WTC11 (cell line): ENCODE measurements around the gene TMEM145. TPM values are rescaled to one million over a fixed set of nuclear protein-coding genes. Genes with fewer than 3 reads are reported as not detected.

ENCODE experiments used
- ATAC-seq: fragments of 200-7000 bp; cut with Tn5 transposase; 2 replicates; pipeline ENCODE4 v1.10.0; 2021; ENCODE audit warnings: mild to moderate bottlenecking, moderate library complexity
- CTCF ChIA-PET: fragments of 300-600 bp; sonication (Branson Sonifier 250); formaldehyde crosslinking; loops from one replicate; lab custom pipeline; 2021; ENCODE audit warnings: antibody characterized with exemption; lab: Charles Lee
- POLR2A ChIA-PET: fragments of 350-600 bp; sonication (Branson Sonifier 250); formaldehyde crosslinking; loops from one replicate; lab custom pipeline; 2021; ENCODE audit warnings: antibody characterized with exemption; lab: Charles Lee
- DNase-seq: peaks from one replicate; pipeline ENCODE4 v3.0.0; 2021; ENCODE audit warnings: low spot score
- H3K27ac Mint-ChIP-seq: 2 replicates; pipeline ENCODE4 v1.8.0; 2021; ENCODE audit warnings: mixed read lengths
- H3K27me3 Mint-ChIP-seq: 2 replicates; pipeline ENCODE4 v1.8.0; 2021; ENCODE audit warnings: low read depth, mild to moderate bottlenecking, moderate library complexity, mixed read lengths
- H3K36me3 Mint-ChIP-seq: 2 replicates; pipeline ENCODE4 v1.8.0; 2021; ENCODE audit warnings: mixed read lengths
- H3K4me1 Mint-ChIP-seq: 2 replicates; pipeline ENCODE4 v1.8.0; 2022; ENCODE audit warnings: mixed read lengths
- H3K4me3 Mint-ChIP-seq: 2 replicates; pipeline ENCODE4 v1.8.0; 2021; ENCODE audit warnings: mild to moderate bottlenecking, moderate library complexity, mixed read lengths
- H3K9me3 Mint-ChIP-seq: 2 replicates; pipeline ENCODE4 v1.8.0; 2021; ENCODE audit warnings: mixed read lengths
- CBFB ChIP-seq: sonication (generic); formaldehyde crosslinking; IDR thresholded peaks from 2 replicates; pipeline ENCODE4 v1.8.1; 2022; ENCODE audit warnings: mild to moderate bottlenecking, low read depth, missing genetic modification reagents
- EMX1 ChIP-seq: fragments of 250-450 bp; sonication (Bioruptor Pico); IDR thresholded peaks from 2 replicates; pipeline ENCODE4 v1.8.0; 2021; ENCODE audit warnings: mild to moderate bottlenecking
- KAT7 ChIP-seq: sonication (generic); formaldehyde crosslinking; IDR thresholded peaks from 2 replicates; pipeline ENCODE4 v1.8.1; 2023; ENCODE audit warnings: missing genetic modification reagents, mild to moderate bottlenecking, borderline replicate concordance
- MAX ChIP-seq: sonication (generic); formaldehyde crosslinking; IDR thresholded peaks from 2 replicates; pipeline ENCODE4 v1.8.0; 2022; ENCODE audit warnings: mild to moderate bottlenecking, missing genetic modification reagents
- NFATC4 ChIP-seq: fragments of 250-450 bp; sonication (Bioruptor Pico); IDR thresholded peaks from 2 replicates; pipeline ENCODE4 v1.9.0; 2021; ENCODE audit warnings: mild to moderate bottlenecking
- NFE2L1 ChIP-seq: sonication (generic); formaldehyde crosslinking; IDR thresholded peaks from 2 replicates; pipeline ENCODE4 v1.8.1; 2023; ENCODE audit warnings: missing genetic modification reagents
- OVOL2 ChIP-seq: fragments of 250-450 bp; sonication (Bioruptor Pico); IDR thresholded peaks from 2 replicates; pipeline ENCODE4 v1.9.0; 2021; ENCODE audit warnings: mild to moderate bottlenecking, borderline replicate concordance
- RELA ChIP-seq: sonication (generic); formaldehyde crosslinking; IDR thresholded peaks from 2 replicates; pipeline ENCODE4 v1.8.1; 2022; ENCODE audit warnings: missing genetic modification reagents, mild to moderate bottlenecking, borderline replicate concordance
- SMAD3 ChIP-seq: sonication (generic); formaldehyde crosslinking; IDR thresholded peaks from 2 replicates; pipeline ENCODE4 v1.8.0; 2022; ENCODE audit warnings: missing genetic modification reagents, mild to moderate bottlenecking, borderline replicate concordance
- SP1 ChIP-seq: sonication (generic); formaldehyde crosslinking; conservative IDR thresholded peaks from 2 replicates; pipeline ENCODE4 v1.8.1; 2022; ENCODE audit warnings: missing genetic modification reagents
- TEAD4 ChIP-seq: sonication (generic); formaldehyde crosslinking; IDR thresholded peaks from 2 replicates; pipeline ENCODE4 v1.8.0; 2022; ENCODE audit warnings: mild to moderate bottlenecking, missing genetic modification reagents
- TP53 ChIP-seq: sonication (generic); formaldehyde crosslinking; IDR thresholded peaks from 2 replicates; pipeline ENCODE4 v1.8.1; 2023; ENCODE audit warnings: mild to moderate bottlenecking, missing genetic modification reagents
- ZBTB21 ChIP-seq: sonication (generic); formaldehyde crosslinking; IDR thresholded peaks from 2 replicates; pipeline ENCODE4 v1.8.1; 2023; ENCODE audit warnings: mild to moderate bottlenecking, missing genetic modification reagents, borderline replicate concordance
- ZNF281 ChIP-seq: sonication (generic); formaldehyde crosslinking; IDR thresholded peaks from 2 replicates; pipeline ENCODE4 v1.8.0; 2023; ENCODE audit warnings: mild to moderate bottlenecking, missing genetic modification reagents
- ZNF317 ChIP-seq: sonication (generic); formaldehyde crosslinking; IDR thresholded peaks from 2 replicates; pipeline ENCODE4 v1.8.1; 2023; ENCODE audit warnings: low read depth, mild to moderate bottlenecking, moderate library complexity, missing genetic modification reagents, borderline replicate concordance
- ZNF423 ChIP-seq: fragments of 250-450 bp; sonication (Bioruptor Pico); IDR thresholded peaks from 2 replicates; pipeline ENCODE4 v2.1.2; 2022; ENCODE audit warnings: mild to moderate bottlenecking, moderate library complexity
- total RNA-seq: library from RNA; stranded (reverse); gene quantifications from 3 replicates; pipeline ENCODE4 v1.2.3, GENCODE V29; 2021
- TF ChIP-seq, protein P1 (sequence below): fragments of 250-450 bp; sonication (Bioruptor Pico); IDR thresholded peaks from 2 replicates; pipeline ENCODE4 v2.1.2; 2022; ENCODE audit warnings: mild to moderate bottlenecking, moderate library complexity
- TF ChIP-seq, protein P2 (sequence below): fragments of 200-600 bp; IDR thresholded peaks from 2 replicates; pipeline ENCODE4 v1.8.0; 2022; ENCODE audit warnings: antibody characterized with exemption
- TF ChIP-seq, protein P3 (sequence below): sonication (generic); formaldehyde crosslinking; IDR thresholded peaks from 2 replicates; pipeline ENCODE4 v1.8.1; 2022; ENCODE audit warnings: mild to moderate bottlenecking, missing genetic modification reagents, moderate library complexity, borderline replicate concordance
- TF ChIP-seq, protein P4 (sequence below): sonication (generic); formaldehyde crosslinking; conservative IDR thresholded peaks from 2 replicates; pipeline ENCODE4 v1.8.1; 2022; ENCODE audit warnings: mild to moderate bottlenecking, missing genetic modification reagents
- TF ChIP-seq, protein P5 (sequence below): sonication (generic); formaldehyde crosslinking; IDR thresholded peaks from 2 replicates; pipeline ENCODE4 v1.8.0; 2022; ENCODE audit warnings: mild to moderate bottlenecking, missing genetic modification reagents
- TF ChIP-seq, protein P6 (sequence below): sonication (generic); formaldehyde crosslinking; IDR thresholded peaks from 2 replicates; pipeline ENCODE4 v1.8.1; 2022; ENCODE audit warnings: low read depth, missing genetic modification reagents, borderline replicate concordance
- TF ChIP-seq, protein P7 (sequence below): sonication (generic); formaldehyde crosslinking; IDR thresholded peaks from 2 replicates; pipeline ENCODE4 v1.8.0; 2023; ENCODE audit warnings: missing genetic modification reagents

The TMEM145 gene
- total RNA-seq, 1 experiment from 2014 or later = 6.9 TPM

- ChIA-PET POLR2A (interaction anchor here (0.7 kb wide), 1 partner anchor 1931 kb away, joined by 3 read pairs; no protein-coding TSS in a partner anchor), CTCF (interaction anchor here (0.8 to 2.7 kb wide), 4 partner anchors 9 to 182 kb away, joined by 3 to 11 read pairs (median 4); no protein-coding TSS in a partner anchor)
- H3K27ac Mint-ChIP-seq = no peak overlapping the region
- no peak for DNase-seq
- peaks cover 19% of the 10 kb centered on the region for H3K4me1 Mint-ChIP-seq
- peaks cover 24% of the 10 kb centered on the region for H3K36me3 Mint-ChIP-seq
- TF ChIP-seq, protein P1, sequence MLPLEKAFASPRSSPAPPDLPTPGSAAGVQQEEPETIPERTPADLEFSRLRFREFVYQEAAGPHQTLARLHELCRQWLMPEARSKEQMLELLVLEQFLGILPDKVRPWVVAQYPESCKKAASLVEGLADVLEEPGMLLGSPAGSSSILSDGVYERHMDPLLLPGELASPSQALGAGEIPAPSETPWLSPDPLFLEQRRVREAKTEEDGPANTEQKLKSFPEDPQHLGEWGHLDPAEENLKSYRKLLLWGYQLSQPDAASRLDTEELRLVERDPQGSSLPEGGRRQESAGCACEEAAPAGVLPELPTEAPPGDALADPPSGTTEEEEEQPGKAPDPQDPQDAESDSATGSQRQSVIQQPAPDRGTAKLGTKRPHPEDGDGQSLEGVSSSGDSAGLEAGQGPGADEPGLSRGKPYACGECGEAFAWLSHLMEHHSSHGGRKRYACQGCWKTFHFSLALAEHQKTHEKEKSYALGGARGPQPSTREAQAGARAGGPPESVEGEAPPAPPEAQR (CRISPR knock-in tag) = no peak
- TF ChIP-seq, protein P2, sequence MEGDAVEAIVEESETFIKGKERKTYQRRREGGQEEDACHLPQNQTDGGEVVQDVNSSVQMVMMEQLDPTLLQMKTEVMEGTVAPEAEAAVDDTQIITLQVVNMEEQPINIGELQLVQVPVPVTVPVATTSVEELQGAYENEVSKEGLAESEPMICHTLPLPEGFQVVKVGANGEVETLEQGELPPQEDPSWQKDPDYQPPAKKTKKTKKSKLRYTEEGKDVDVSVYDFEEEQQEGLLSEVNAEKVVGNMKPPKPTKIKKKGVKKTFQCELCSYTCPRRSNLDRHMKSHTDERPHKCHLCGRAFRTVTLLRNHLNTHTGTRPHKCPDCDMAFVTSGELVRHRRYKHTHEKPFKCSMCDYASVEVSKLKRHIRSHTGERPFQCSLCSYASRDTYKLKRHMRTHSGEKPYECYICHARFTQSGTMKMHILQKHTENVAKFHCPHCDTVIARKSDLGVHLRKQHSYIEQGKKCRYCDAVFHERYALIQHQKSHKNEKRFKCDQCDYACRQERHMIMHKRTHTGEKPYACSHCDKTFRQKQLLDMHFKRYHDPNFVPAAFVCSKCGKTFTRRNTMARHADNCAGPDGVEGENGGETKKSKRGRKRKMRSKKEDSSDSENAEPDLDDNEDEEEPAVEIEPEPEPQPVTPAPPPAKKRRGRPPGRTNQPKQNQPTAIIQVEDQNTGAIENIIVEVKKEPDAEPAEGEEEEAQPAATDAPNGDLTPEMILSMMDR = peak; percentile 33; the same call in 1 of the 2 replicates
- TF ChIP-seq NFATC4 (no peak), KAT7 (CRISPR knock-in tag) (no peak), RELA (CRISPR knock-in tag) (no peak), SMAD3 (no peak), ZNF423 (CRISPR knock-in tag) (peak; percentile 67; the same call in 1 of the 2 replicates), CBFB (CRISPR knock-in tag) (no peak), NFE2L1 (CRISPR knock-in tag) (no peak), TP53 (CRISPR knock-in tag) (no peak)
- TF ChIP-seq, protein P3, sequence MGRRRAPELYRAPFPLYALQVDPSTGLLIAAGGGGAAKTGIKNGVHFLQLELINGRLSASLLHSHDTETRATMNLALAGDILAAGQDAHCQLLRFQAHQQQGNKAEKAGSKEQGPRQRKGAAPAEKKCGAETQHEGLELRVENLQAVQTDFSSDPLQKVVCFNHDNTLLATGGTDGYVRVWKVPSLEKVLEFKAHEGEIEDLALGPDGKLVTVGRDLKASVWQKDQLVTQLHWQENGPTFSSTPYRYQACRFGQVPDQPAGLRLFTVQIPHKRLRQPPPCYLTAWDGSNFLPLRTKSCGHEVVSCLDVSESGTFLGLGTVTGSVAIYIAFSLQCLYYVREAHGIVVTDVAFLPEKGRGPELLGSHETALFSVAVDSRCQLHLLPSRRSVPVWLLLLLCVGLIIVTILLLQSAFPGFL = no peak
- H3K4me3 Mint-ChIP-seq = no peak overlapping the region
- H3K9me3 Mint-ChIP-seq = no peaks in the 10 kb centered on the region
- ATAC-seq = no peak; the same call in 1 of the 2 replicates
- no peaks in the 10 kb centered on the region for H3K27me3 Mint-ChIP-seq
Observed at GRCh38 chr19:42290523-42291434, 22.3 kb upstream of the TMEM145 start.

- Mint-ChIP-seq H3K27me3 (no peaks in the 10 kb centered on the region), H3K27ac (peak overlapping the region; percentile 70), H3K4me3 (no peak overlapping the region), H3K4me1 (peaks cover 15% of the 10 kb centered on the region), H3K9me3 (no peaks in the 10 kb centered on the region), H3K36me3 (peaks cover 24% of the 10 kb centered on the region)
- ATAC-seq (peak; percentile 31), DNase-seq (peak; percentile 67)
- TF ChIP-seq ZNF317 (CRISPR knock-in tag) = no peak
- TF ChIP-seq, protein P4, sequence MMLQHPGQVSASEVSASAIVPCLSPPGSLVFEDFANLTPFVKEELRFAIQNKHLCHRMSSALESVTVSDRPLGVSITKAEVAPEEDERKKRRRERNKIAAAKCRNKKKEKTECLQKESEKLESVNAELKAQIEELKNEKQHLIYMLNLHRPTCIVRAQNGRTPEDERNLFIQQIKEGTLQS (CRISPR knock-in tag) = no peak
- TF ChIP-seq, protein P5, sequence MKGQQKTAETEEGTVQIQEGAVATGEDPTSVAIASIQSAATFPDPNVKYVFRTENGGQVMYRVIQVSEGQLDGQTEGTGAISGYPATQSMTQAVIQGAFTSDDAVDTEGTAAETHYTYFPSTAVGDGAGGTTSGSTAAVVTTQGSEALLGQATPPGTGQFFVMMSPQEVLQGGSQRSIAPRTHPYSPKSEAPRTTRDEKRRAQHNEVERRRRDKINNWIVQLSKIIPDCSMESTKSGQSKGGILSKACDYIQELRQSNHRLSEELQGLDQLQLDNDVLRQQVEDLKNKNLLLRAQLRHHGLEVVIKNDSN = no peak
- TF ChIP-seq OVOL2 (CRISPR knock-in tag) = no peak
- no peak for TF ChIP-seq TEAD4
- no peak for TF ChIP-seq ZBTB21 (CRISPR knock-in tag)
- TF ChIP-seq, protein P6, sequence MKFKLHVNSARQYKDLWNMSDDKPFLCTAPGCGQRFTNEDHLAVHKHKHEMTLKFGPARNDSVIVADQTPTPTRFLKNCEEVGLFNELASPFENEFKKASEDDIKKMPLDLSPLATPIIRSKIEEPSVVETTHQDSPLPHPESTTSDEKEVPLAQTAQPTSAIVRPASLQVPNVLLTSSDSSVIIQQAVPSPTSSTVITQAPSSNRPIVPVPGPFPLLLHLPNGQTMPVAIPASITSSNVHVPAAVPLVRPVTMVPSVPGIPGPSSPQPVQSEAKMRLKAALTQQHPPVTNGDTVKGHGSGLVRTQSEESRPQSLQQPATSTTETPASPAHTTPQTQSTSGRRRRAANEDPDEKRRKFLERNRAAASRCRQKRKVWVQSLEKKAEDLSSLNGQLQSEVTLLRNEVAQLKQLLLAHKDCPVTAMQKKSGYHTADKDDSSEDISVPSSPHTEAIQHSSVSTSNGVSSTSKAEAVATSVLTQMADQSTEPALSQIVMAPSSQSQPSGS (CRISPR knock-in tag) = no peak
- TF ChIP-seq, protein P7, sequence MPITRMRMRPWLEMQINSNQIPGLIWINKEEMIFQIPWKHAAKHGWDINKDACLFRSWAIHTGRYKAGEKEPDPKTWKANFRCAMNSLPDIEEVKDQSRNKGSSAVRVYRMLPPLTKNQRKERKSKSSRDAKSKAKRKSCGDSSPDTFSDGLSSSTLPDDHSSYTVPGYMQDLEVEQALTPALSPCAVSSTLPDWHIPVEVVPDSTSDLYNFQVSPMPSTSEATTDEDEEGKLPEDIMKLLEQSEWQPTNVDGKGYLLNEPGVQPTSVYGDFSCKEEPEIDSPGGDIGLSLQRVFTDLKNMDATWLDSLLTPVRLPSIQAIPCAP (CRISPR knock-in tag) = no peak
- no peak for TF ChIP-seq MAX (CRISPR knock-in tag)
- no peak for TF ChIP-seq ZNF281
- TF ChIP-seq SP1 (CRISPR knock-in tag) = no peak
- no peak for TF ChIP-seq EMX1 (CRISPR knock-in tag)
- ChIA-PET POLR2A (interaction anchor here (0.7 kb wide), 1 partner anchor 1932 kb away, joined by 3 read pairs; no protein-coding TSS in a partner anchor), CTCF (interaction anchor here (0.5 to 2.7 kb wide), 4 partner anchors 9 to 183 kb away, joined by 3 to 11 read pairs (median 4); no protein-coding TSS in a partner anchor)
Observed at GRCh38 chr19:42291435-42291810, 21.7 kb upstream of the TMEM145 start.
